Islet precursor cell (in vitro differentiated cells): ENCODE results near the gene GK2.

Source experiments
- DNase-seq: peaks from one replicate; pipeline ENCODE4 v3.0.0-alpha.2; 2018

Gene GK2

DNA sequence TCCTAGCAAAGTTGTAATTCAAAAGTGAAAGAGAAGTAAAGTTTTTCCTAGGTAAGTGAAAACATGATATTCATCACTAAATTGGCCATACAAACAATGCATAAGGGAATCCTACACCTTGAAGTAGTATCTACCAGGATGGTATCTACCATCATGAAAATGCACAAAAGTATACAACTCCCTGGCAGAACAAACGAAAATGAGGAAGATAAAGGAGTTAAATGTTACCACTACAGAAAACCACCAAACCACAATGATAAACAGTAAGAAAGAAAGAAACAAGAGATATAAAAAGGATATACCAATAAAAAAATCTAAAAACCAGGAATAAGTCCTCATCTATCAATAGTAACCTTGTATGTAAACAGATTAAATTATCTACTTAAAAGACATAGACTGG is 26.9 kb downstream of the GK2 start:
- no peak for DNase-seq

DNA sequence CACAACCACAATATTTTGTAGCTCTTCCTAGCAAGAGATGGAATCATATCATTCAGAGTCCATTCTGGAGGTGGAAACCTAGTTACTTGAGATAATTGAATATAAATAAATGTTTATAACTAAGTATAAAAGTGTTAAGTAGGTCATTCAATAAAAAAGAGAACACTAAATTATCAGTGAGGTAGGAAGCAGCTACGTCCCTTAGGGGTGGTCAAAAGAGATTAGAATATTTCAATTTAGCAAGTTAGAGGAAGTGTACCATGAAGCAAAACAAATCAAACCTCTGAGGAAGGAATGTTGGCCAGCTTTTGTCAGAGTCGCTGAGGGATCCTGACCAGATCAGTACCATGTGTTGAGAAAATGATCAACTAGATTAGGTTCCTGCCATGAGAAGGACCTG is 38.0 kb downstream of the GK2 start:
- no peak for DNase-seq

GRCh38 chr4:79367096-79367495 is 40.9 kb downstream of the GK2 start:
- DNase-seq = no peak

DNA sequence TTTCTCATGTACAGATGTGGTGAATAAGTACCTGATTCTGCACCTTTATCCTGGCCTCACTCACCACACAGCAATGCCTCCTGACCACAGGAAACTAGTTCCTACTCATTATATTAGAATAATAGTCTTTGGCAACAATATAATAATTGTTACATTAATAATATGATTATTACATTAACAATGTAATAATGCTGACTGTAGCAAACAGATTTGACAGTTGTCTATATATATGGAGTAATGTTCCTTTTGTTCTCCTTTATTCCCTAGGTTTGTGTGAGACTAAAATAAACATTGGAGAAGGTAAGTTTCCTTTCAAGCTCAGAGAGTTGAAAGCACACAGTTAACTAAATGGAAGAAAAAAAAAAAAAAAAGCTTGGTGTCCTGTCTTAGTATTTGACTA is 41.6 kb downstream of the GK2 start:
- no peak for DNase-seq

DNA sequence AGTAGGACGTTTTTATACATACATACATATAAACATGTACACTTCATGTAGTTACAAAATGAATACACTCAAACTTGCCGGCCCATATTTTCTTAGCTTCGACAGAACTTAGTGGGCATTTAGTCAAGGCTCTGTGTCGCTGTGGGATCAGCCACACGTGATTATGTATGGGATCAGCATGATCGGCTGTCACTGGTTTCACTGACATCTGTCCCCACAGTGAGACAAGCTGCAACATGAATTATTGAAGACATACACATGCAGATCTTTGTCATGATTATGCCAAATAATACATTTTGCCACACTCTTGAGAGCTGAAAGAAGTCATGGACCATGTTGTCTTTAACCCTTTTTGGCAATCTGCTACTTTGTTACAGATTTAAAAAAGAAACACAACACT is 44.0 kb downstream of the GK2 start:
- no peak for DNase-seq

DNA sequence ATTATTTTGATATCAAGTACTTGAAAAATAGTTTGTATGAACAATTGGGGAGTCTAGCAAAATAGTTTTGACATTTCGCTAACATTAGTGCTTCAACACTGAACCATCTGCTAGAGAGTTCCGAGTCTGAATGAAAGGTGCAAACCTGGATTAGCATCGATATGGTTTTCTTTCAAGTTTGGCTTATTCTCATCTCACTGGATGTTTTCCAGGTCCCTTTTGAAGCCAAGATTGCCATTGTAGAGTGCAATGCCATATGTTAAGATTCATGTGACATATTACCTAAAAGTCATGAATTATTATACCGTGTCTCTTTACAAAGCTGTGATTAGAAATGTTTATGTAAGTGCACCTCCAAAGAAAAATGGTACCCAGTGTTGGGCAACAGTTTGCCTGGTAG is 45.4 kb downstream of the GK2 start:
- no peak for DNase-seq

DNA sequence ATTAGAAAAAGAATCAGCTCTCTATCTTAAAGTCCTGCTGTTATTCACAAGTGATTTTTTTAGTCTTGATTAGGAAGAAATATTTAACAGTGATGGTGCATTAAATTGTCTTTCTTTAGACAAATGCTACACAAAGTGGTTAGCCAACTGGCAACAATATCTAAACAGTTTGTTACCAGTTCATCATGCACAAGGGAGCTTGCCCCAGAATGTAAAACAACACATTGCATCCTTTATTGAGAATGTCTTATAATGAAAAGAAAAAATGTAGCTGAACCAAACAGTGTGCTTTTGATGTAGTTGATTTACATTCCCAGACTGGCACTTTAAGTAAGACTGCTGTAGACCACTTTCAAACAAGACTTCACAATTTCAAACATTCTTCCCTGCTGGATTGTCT is 48.0 kb downstream of the GK2 start:
- no peak for DNase-seq

DNA sequence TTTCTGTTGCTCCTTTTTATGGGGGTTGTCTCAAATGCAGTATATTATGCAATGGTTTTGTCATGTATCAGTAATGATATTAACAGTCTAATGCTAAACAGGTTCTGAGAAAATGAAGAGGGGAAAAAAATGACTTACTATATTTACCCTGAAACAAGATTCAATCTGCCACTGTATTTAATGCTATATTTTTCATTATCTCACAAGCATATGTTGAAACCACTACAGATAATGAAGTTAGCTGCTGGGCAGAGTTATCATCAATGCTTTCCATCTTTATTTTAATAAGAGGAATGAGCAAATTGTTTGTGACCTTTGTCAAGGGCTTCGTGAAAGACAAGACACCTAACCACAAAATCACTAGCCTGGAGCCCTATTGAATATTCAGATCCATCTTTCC is 49.6 kb downstream of the GK2 start:
- DNase-seq = no peak

GRCh38 chr4:79357365-79357764 is 50.7 kb downstream of the GK2 start:
- no peak for DNase-seq
